A549 (cell line): ENCODE results near the gene TRABD2A. TPM values are rescaled to one million over a fixed set of nuclear protein-coding genes. Genes with fewer than 3 reads are reported as not detected.

Experiments
- ATAC-seq, 2 experiments: fragments of 200-7000 bp in 1 of 2; fragments of >200 bp in 1 of 2; cut with Nextera tagmentation in 1 of 2; cut with Tn5 transposase in 1 of 2; 3 replicates each; pipeline versions ENCODE4 v1.8.0 to v1.9.1; 2018 to 2020; ENCODE audit warnings: mild to moderate bottlenecking in 1 of 2, moderate library complexity in 1 of 2
- CTCF ChIA-PET: fragments of 300-600 bp; sonication (Branson Sonifier 250); formaldehyde crosslinking; extraction: SDS; loops from one replicate; lab custom pipeline; 2021; ENCODE audit warnings: antibody characterized with exemption, inconsistent platforms; lab: Yijun Ruan, JAX
- POLR2A ChIA-PET: fragments of 350-600 bp; formaldehyde crosslinking; extraction: SDS; loops from one replicate; lab custom pipeline; 2021; ENCODE audit warnings: antibody characterized with exemption, inconsistent platforms; lab: Yijun Ruan, JAX
- DNase-seq, 2 experiments: peaks; one replicate each; pipeline versions ENCODE4 v3.0.0 to v3.0.0-alpha.2; 2011 to 2016; ENCODE audit warnings: low read depth in 1 of 2, low spot score in 1 of 2
- FAIRE-seq: peaks from 2 replicates; lab custom pipeline; 2011; peaks lifted over from hg19 to GRCh38; lab: Jason Lieb, UNC
- H3K27ac ChIP-seq, 2 experiments: fragments of >200 bp; sonication (Bioruptor Twin); formaldehyde crosslinking; 3 replicates each; pipeline ENCODE4 v1.5.1; 2016 to 2017
- H3K4me1 ChIP-seq: fragments of >200 bp; sonication (Bioruptor Twin); formaldehyde crosslinking; 3 replicates; pipeline ENCODE4 v1.6.1; 2016
- H3K4me2 ChIP-seq: fragments of >200 bp; sonication (Bioruptor Twin); formaldehyde crosslinking; 3 replicates; pipeline ENCODE4 v1.6.1; 2016
- H3K4me3 ChIP-seq: fragments of >200 bp; sonication (Bioruptor Twin); formaldehyde crosslinking; 3 replicates; pipeline ENCODE4 v1.5.1; 2016
- H3K9me3 ChIP-seq: fragments of >200 bp; sonication (Bioruptor Twin); formaldehyde crosslinking; 3 replicates; pipeline ENCODE4 v1.6.1; 2016
- CBX2 ChIP-seq: fragments of 200-600 bp; sonication (generic); IDR thresholded peaks from 2 replicates; pipeline ENCODE4 v1.6.1; 2016; ENCODE audit warnings: low read depth, mild to moderate bottlenecking, borderline replicate concordance
- CBX8 ChIP-seq: fragments of 200-600 bp; sonication (generic); IDR thresholded peaks from 2 replicates; pipeline ENCODE4 v1.6.1; 2016
- CHD2 ChIP-seq: fragments of 150-350 bp; IDR thresholded peaks from 2 replicates; pipeline ENCODE4 v1.6.1; 2014; ENCODE audit warnings: low read length; ENCODE audit not compliant: partially characterized antibody
- CTCF ChIP-seq: fragments of >200 bp; sonication (Bioruptor Twin); formaldehyde crosslinking; IDR thresholded peaks from 3 replicates; pipeline ENCODE4 v1.5.1; 2016
- E2F6 ChIP-seq: IDR thresholded peaks from 2 replicates; pipeline ENCODE4 v1.6.1; 2012; ENCODE audit warnings: low read depth, borderline replicate concordance
- ELK1 ChIP-seq: fragments of 150-350 bp; IDR thresholded peaks from 2 replicates; pipeline ENCODE4 v1.6.1; 2014; ENCODE audit warnings: low read depth, mild to moderate bottlenecking, low read length
- EP300 ChIP-seq, 2 experiments: fragments of >200 bp; sonication (Bioruptor Twin); formaldehyde crosslinking; IDR thresholded peaks; 2 replicates in 1 of 2; 3 replicates in 1 of 2; pipeline ENCODE4 v1.6.1; 2016 to 2017
- FOSB ChIP-seq: fragments of 250-450 bp; sonication (Bioruptor Pico); IDR thresholded peaks from 2 replicates; pipeline ENCODE4 v1.5.0; 2020; ENCODE audit warnings: mild to moderate bottlenecking, moderate library complexity
- FOXS1 ChIP-seq: fragments of 250-450 bp; sonication (Bioruptor Pico); IDR thresholded peaks from 2 replicates; pipeline ENCODE4 v1.5.0; 2020; ENCODE audit warnings: mild to moderate bottlenecking, moderate library complexity
- GATA3 ChIP-seq: IDR thresholded peaks from 2 replicates; pipeline ENCODE4 v1.6.1; 2012; ENCODE audit warnings: borderline replicate concordance
- HDAC2 ChIP-seq: fragments of 200-600 bp; sonication (generic); IDR thresholded peaks from 2 replicates; pipeline ENCODE4 v1.6.1; 2016
- HMGXB4 ChIP-seq: fragments of 250-450 bp; sonication (Bioruptor Pico); IDR thresholded peaks from 2 replicates; pipeline ENCODE4 v1.5.0; 2021; ENCODE audit warnings: mild to moderate bottlenecking, moderate library complexity, borderline replicate concordance
- HOXB13 ChIP-seq: fragments of 250-450 bp; sonication (Bioruptor Pico); IDR thresholded peaks from 2 replicates; pipeline ENCODE4 v1.5.0; 2020; ENCODE audit warnings: low read depth, mild to moderate bottlenecking, moderate library complexity
- KDM1A ChIP-seq: fragments of 200-600 bp; sonication (generic); IDR thresholded peaks from 2 replicates; pipeline ENCODE4 v1.6.1; 2016; ENCODE audit warnings: low read depth, mild to moderate bottlenecking
- KDM5A ChIP-seq: fragments of 200-600 bp; sonication (generic); IDR thresholded peaks from 2 replicates; pipeline ENCODE4 v1.6.1; 2016; ENCODE audit warnings: antibody characterized with exemption, mild to moderate bottlenecking
- MAFK ChIP-seq: fragments of 450-650 bp; IDR thresholded peaks from 2 replicates; pipeline ENCODE4 v1.6.1; 2014; ENCODE audit not compliant: partially characterized antibody
- MAZ ChIP-seq: fragments of 150-350 bp; IDR thresholded peaks from 2 replicates; pipeline ENCODE4 v1.6.1; 2014; ENCODE audit warnings: antibody characterized with exemption, low read depth, low read length, borderline replicate concordance
- MYC ChIP-seq: IDR thresholded peaks from 2 replicates; pipeline ENCODE4 v1.6.1; 2012; ENCODE audit warnings: mild to moderate bottlenecking, inconsistent platforms, low read length, improper control_type of control experiment, borderline replicate concordance
- NPAS2 ChIP-seq: fragments of 250-450 bp; sonication (Bioruptor Pico); IDR thresholded peaks from 2 replicates; pipeline ENCODE4 v1.8.0; 2022; ENCODE audit warnings: mild to moderate bottlenecking, moderate library complexity, borderline replicate concordance
- RAD21 ChIP-seq, 2 experiments: fragments of >200 bp in 1 of 2; sonication (Bioruptor Twin) in 1 of 2; formaldehyde crosslinking in 1 of 2; IDR thresholded peaks in 1 of 2; conservative IDR thresholded peaks in 1 of 2; 2 replicates in 1 of 2; 3 replicates in 1 of 2; pipeline ENCODE4 v1.6.1; 2012 to 2018; ENCODE audit warnings: inconsistent platforms in 1 of 2
- RARB ChIP-seq: fragments of 250-450 bp; sonication (Bioruptor Pico); IDR thresholded peaks from 2 replicates; pipeline ENCODE4 v1.8.0; 2021; ENCODE audit warnings: mild to moderate bottlenecking, moderate library complexity
- RCOR1 ChIP-seq: fragments of 150-350 bp; IDR thresholded peaks from 2 replicates; pipeline ENCODE4 v1.6.1; 2014; ENCODE audit warnings: antibody characterized with exemption, low read length, low read depth
- REST ChIP-seq: fragments of 200-600 bp; sonication (generic); IDR thresholded peaks from 2 replicates; pipeline ENCODE4 v1.6.1; 2016; ENCODE audit warnings: antibody characterized with exemption, mild to moderate bottlenecking, moderate library complexity
- RFX5 ChIP-seq: fragments of 450-650 bp; IDR thresholded peaks from 2 replicates; pipeline ENCODE4 v1.7.1; 2014; ENCODE audit warnings: antibody characterized with exemption, mild to moderate bottlenecking, moderate library complexity
- RNF2 ChIP-seq: fragments of 200-600 bp; sonication (generic); IDR thresholded peaks from 2 replicates; pipeline ENCODE4 v1.6.1; 2016; ENCODE audit warnings: low read depth, mild to moderate bottlenecking, antibody characterized with exemption, moderate library complexity, borderline replicate concordance
- SREBF2 ChIP-seq: fragments of 450-650 bp; IDR thresholded peaks from 2 replicates; pipeline ENCODE4 v1.6.1; 2014; ENCODE audit warnings: mild to moderate bottlenecking, moderate library complexity
- ZFP36 ChIP-seq: fragments of 450-650 bp; IDR thresholded peaks from 2 replicates; pipeline ENCODE4 v1.6.1; 2014; ENCODE audit warnings: borderline replicate concordance; ENCODE audit not compliant: partially characterized antibody
- WGBS: methylation state at CpG from one replicate; pipeline ENCODE4 v1.1.6; 2017; ENCODE audit errors: missing lambda C conversion rate; 5-methylcytosine and 5-hydroxymethylcytosine counted together
- polyA plus RNA-seq, 4 experiments: library from polyadenylated mRNA; depleted of rRNA in 3 of 4; stranded (reverse); fragments of >200 nt; fragmentation: RNase III in 1 of 4; extraction: RNeasy Plus Mini Kit Qiagen cat#74134 plus additional on column Dnase treatment in 1 of 4; gene quantifications; 2 replicates in 3 of 4; 3 replicates in 1 of 4; pipeline ENCODE4 v1.2.3, GENCODE V29; 2011 to 2017

TRABD2A gene
- polyA plus RNA-seq, 2 of the 4 experiments (the other 2 are of a cell fraction) = 6.1 to 7.1 TPM

- TF ChIP-seq REST (0 out of 2 replicates have a peak, but pooled peaks have one; percentile 26), KDM5A (no peak), FOXS1 (CRISPR knock-in tag) (no peak), RNF2 (peak; percentile 79; the same call in 1 of the 2 replicates), HDAC2 (no peak), ELK1 (no peak), RARB (no peak), E2F6 (peak; percentile 51; the same call in 1 of the 2 replicates), RFX5 (no peak), RCOR1 (no peak), MAZ (no peak), RAD21 (conservative IDR thresholded peaks at IDR 0.05 in 1 of 2, IDR thresholded peaks at IDR 0.05 in 1 of 2) (peak; percentile 83 to 84), CTCF (peak; percentile 86)
Measured at GRCh38 chr2:84881581-84882413, 913 bp upstream of the TRABD2A start (continued).

- ChIA-PET CTCF (interaction anchor here (1.3 to 3.5 kb wide), 5 partner anchors 10 to 46 kb away, joined by 4 to 26 read pairs (median 9); no protein-coding TSS in a partner anchor), POLR2A (no interaction called here)
- FAIRE-seq (no peak), ATAC-seq (no peak), DNase-seq (no peak)
- WGBS = 27% methylated on average over 8 of the region's 8 CpGs
- no peaks in the 10 kb centered on the region for H3K9me3 ChIP-seq
- peak overlapping the region; percentile 50 for H3K4me3 ChIP-seq
- H3K4me2 ChIP-seq = peak overlapping the region; percentile 87
- peaks cover 3% of the 10 kb centered on the region for H3K4me1 ChIP-seq
- TF ChIP-seq HMGXB4 (CRISPR knock-in tag) (no peak), MAFK (no peak), FOSB (CRISPR knock-in tag) (no peak), GATA3 (no peak), KDM1A (no peak), NPAS2 (CRISPR knock-in tag) (no peak), HDAC2 (no peak), SREBF2 (no peak), CBX8 (no peak), EP300 (IDR thresholded peaks at IDR 0.05) (no peak), MYC (no peak), KDM5A (no peak), HOXB13 (CRISPR knock-in tag) (no peak), CHD2 (no peak), ZFP36 (no peak), CBX2 (no peak), RCOR1 (no peak)
- peak overlapping the region; percentile 64 to 89; a peak in 5 of 6 replicates for H3K27ac ChIP-seq
Measured at GRCh38 chr2:84880395-84880644, 564 bp downstream of the TRABD2A start.
